ENCODE results near the gene TYROBP. TPM values are rescaled to one million over a fixed set of nuclear protein-coding genes. Genes with fewer than 3 reads are reported as not detected.
"Not testable (repeated sequence)": the region's sequence is repeated elsewhere in the genome, so short reads cannot be mapped to it uniquely, and the experiment has no call there.

Gene TYROBP
- total and polyA plus RNA-seq, 4 donors, result 26.8 to 89.6 (median 40.7) TPM

GRCh38 chr19:35894342-35894741, 13.8 kb downstream of the TYROBP start:
- Histone ChIP-seq H3K27me3 (ENCODE audit: control insufficient read depth in 4 of 4, insufficient read depth in 4 of 4, low read length in 3 of 4) (no peaks in the 10 kb centered on the region), H3K4me3 (ENCODE audit: low read depth in 1 of 3, low read length in 3 of 3) (no peak overlapping the region), H3K9me3 (ENCODE audit: control insufficient read depth in 4 of 4, low read length in 3 of 4) (no peaks in the 10 kb centered on the region), H3K27ac (ENCODE audit: low read depth in 1 of 2, low read length in 2 of 2) (no peak overlapping the region), H3K36me3 (ENCODE audit: control insufficient read depth in 4 of 4, insufficient read depth in 3 of 4, low read depth in 1 of 4, low read length in 3 of 4) (peaks cover 6 to 23% (median 12%) of the 10 kb centered on the region in 4 donors), H3K9ac (ENCODE audit: low read depth in 1 of 2, low read length in 2 of 2) (no peak overlapping the region), H3K4me1 (ENCODE audit: control insufficient read depth in 4 of 4, insufficient read depth in 4 of 4, low read length in 3 of 4) (no peaks in the 10 kb centered on the region)
- DNase-seq (ENCODE audit: low spot score), result no peak
- 96% methylated on average over 2 of the region's 2 CpGs for WGBS
- TF ChIP-seq RXRA (IDR thresholded peaks at IDR 0.05) (no peak), FOXA1 (IDR thresholded peaks at IDR 0.05) (no peak), FOXA2 (IDR thresholded peaks at IDR 0.05) (no peak), REST (IDR thresholded peaks at IDR 0.05) (no peak), HNF4A (conservative IDR thresholded peaks at IDR 0.05) (no peak), ZBTB33 (IDR thresholded peaks at IDR 0.05) (no peak), MAX (IDR thresholded peaks at IDR 0.05) (no peak), RAD21 (IDR thresholded peaks at IDR 0.05) (no peak), CTCF (IDR thresholded peaks at IDR 0.05; ENCODE audit: low read depth, low read length, missing input control) (no peak), TAF1 (conservative IDR thresholded peaks at IDR 0.05) (no peak), NR2F2 (IDR thresholded peaks at IDR 0.05) (no peak), EGR1 (IDR thresholded peaks at IDR 0.05; ENCODE audit: low read depth in 2 of 2) (no peak), ATF3 (IDR thresholded peaks at IDR 0.05) (no peak)

- DNase-seq (ENCODE audit: low spot score); H3K27ac ChIP-seq (ENCODE audit: low read depth in 1 of 2, low read length in 2 of 2): not testable (repeated sequence)
- peaks cover 8 to 35% (median 14%) of the 10 kb centered on the region in 4 donors for H3K36me3 ChIP-seq (ENCODE audit: control insufficient read depth in 4 of 4, insufficient read depth in 3 of 4, low read depth in 1 of 4, low read length in 3 of 4)
Observed at GRCh38 chr19:35891819-35892218, 16.3 kb downstream of the TYROBP start.

More at GRCh38 chr19:35891819-35892218, 16.3 kb downstream of the TYROBP start:
- H3K9ac ChIP-seq (ENCODE audit: low read depth in 1 of 2, low read length in 2 of 2); H3K9me3 ChIP-seq (ENCODE audit: control insufficient read depth in 4 of 4, low read length in 3 of 4); H3K27me3 ChIP-seq (ENCODE audit: control insufficient read depth in 4 of 4, insufficient read depth in 4 of 4, low read length in 3 of 4); H3K4me3 ChIP-seq (ENCODE audit: low read depth in 1 of 3, low read length in 3 of 3); H3K4me1 ChIP-seq (ENCODE audit: control insufficient read depth in 4 of 4, insufficient read depth in 4 of 4, low read length in 3 of 4): not testable (repeated sequence)
- 98% methylated on average over 3 of the region's 3 CpGs for WGBS
